Sigmoid colon (tissue), 7 donors: ENCODE measurements around the gene CYBC1. TPM values are rescaled to one million over a fixed set of nuclear protein-coding genes. Genes with fewer than 3 reads are reported as not detected.
A peak's percentile ranks its signal among the peaks of the same experiment; 100 is the strongest.
"Not testable (repeated sequence)": the region's sequence is repeated elsewhere in the genome, so short reads cannot be mapped to it uniquely, and the experiment has no call there.

Source experiments
- DNase-seq: peaks from one replicate; pipeline ENCODE4 v3.0.0-alpha.2; 2019
- H3K27ac ChIP-seq, 4 donors: fragments of 200-600 bp; sonication (generic); one replicate each; pipeline ENCODE4 v1.5.1; 2016 to 2019; ENCODE audit warnings: mild to moderate bottlenecking in 1 of 4
- H3K27me3 ChIP-seq, 3 donors: fragments of 200-600 bp; sonication (generic); one replicate each; pipeline ENCODE4 v1.5.1; 2019; ENCODE audit warnings: mild to moderate bottlenecking in 1 of 3
- H3K36me3 ChIP-seq, 4 donors: fragments of 200-600 bp; sonication (generic); one replicate each; pipeline ENCODE4 v1.5.1; 2016 to 2019
- H3K4me1 ChIP-seq, 4 donors: fragments of 200-600 bp; sonication (generic); one replicate each; pipeline ENCODE4 v1.5.1; 2017 to 2019
- H3K4me3 ChIP-seq, 4 donors: fragments of 200-600 bp; sonication (generic); one replicate each; pipeline ENCODE4 v1.5.1; 2017 to 2019; ENCODE audit warnings: mild to moderate bottlenecking in 2 of 4, moderate library complexity in 1 of 4
- H3K9me3 ChIP-seq, 4 donors: fragments of 200-600 bp in 3 of 4; sonication (generic) in 3 of 4; one replicate each; pipeline versions ENCODE4 v1.5.1 to v1.6.1; 2013 to 2019
- EP300 ChIP-seq, 4 donors: sonication (generic); formaldehyde crosslinking; IDR thresholded peaks; one replicate each; pipeline ENCODE4 v1.6.1; 2017; ENCODE audit warnings: antibody characterized with exemption in 4 of 4
- POLR2A ChIP-seq, 2 donors: fragments of 450-650 bp; IDR thresholded peaks; one replicate each; pipeline ENCODE4 v1.6.1; 2016; ENCODE audit warnings: antibody characterized with exemption in 2 of 2, mild to moderate bottlenecking in 2 of 2, moderate library complexity in 2 of 2
- POLR2AphosphoS5 ChIP-seq, 4 donors: sonication (generic); formaldehyde crosslinking; IDR thresholded peaks; one replicate each; pipeline ENCODE4 v1.6.1; 2017; ENCODE audit warnings: antibody characterized with exemption in 4 of 4
- WGBS, 2 donors: extraction: QIAGEN DNeasy Blood & Tissue Kit; methylation state at CpG; one replicate each; pipeline ENCODE4 v1.1.7; 2013; 5-methylcytosine and 5-hydroxymethylcytosine counted together
- intact Hi-C: fragments of 100-400 bp; cut with DNase I; formaldehyde crosslinking; loops from one replicate; pipeline ENCODE4 v1.15.1; 2023
- polyA plus RNA-seq, 3 donors: library from polyadenylated mRNA; stranded (reverse); fragments of 200-250 nt; gene quantifications; one replicate each; pipeline ENCODE4 v1.2.3, GENCODE V29; 2013
- total RNA-seq, 4 donors: library from RNA; depleted of rRNA; stranded (reverse); fragments of >200 nt; gene quantifications; one replicate each; pipeline ENCODE4 v1.1.0, GENCODE V29; 2016
- TF ChIP-seq, protein P1 (sequence below), 4 experiments: fragments of 450-650 bp in 3 of 4; fragments of 200-600 bp in 1 of 4; IDR thresholded peaks; one replicate each; pipeline ENCODE4 v1.5.1; 2016 to 2019; ENCODE audit warnings: antibody characterized with exemption in 4 of 4, mild to moderate bottlenecking in 3 of 4, moderate library complexity in 2 of 4
- donor health status: healthy with polysubstance abuse.
- donor health status: Bipolar disorder and iron deficiency.
- donor health status: healthy.

The CYBC1 gene
- total and polyA plus RNA-seq, 7 donors, result 22.8 to 116 (median 39.9) TPM

DNA sequence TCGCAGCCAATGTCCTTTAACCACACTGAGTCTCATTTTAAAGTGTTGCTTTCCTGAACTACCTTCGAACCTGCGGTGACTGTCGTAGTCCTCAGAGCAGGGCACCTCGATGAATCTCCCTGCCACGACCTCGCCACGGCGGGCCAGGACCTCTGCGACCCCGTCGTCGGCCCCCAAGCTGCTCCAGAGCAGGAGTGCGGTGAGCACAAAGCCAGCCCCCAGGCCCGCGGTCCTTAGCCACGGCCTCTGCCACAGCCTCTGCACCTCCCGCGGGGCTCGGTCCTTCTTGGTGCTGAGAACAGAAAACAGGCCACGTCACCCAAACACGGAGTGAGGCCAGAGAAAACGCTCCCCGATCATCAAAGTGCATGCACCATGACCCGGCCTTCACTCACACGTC, 35.2 kb downstream of the CYBC1 start:
- TF ChIP-seq EP300 (IDR thresholded peaks at IDR 0.05) (no peak), POLR2A (IDR thresholded peaks at IDR 0.05) (no peak), POLR2AphosphoS5 (IDR thresholded peaks at IDR 0.05) (no peak)
- TF ChIP-seq, protein P1, sequence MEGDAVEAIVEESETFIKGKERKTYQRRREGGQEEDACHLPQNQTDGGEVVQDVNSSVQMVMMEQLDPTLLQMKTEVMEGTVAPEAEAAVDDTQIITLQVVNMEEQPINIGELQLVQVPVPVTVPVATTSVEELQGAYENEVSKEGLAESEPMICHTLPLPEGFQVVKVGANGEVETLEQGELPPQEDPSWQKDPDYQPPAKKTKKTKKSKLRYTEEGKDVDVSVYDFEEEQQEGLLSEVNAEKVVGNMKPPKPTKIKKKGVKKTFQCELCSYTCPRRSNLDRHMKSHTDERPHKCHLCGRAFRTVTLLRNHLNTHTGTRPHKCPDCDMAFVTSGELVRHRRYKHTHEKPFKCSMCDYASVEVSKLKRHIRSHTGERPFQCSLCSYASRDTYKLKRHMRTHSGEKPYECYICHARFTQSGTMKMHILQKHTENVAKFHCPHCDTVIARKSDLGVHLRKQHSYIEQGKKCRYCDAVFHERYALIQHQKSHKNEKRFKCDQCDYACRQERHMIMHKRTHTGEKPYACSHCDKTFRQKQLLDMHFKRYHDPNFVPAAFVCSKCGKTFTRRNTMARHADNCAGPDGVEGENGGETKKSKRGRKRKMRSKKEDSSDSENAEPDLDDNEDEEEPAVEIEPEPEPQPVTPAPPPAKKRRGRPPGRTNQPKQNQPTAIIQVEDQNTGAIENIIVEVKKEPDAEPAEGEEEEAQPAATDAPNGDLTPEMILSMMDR (IDR thresholded peaks at IDR 0.05), result no peak
- H3K4me1 ChIP-seq, result peaks cover 0 to 26% (median 12%) of the 10 kb centered on the region in 4 donors
- no peak for DNase-seq
- no peaks in the 10 kb centered on the region for H3K27me3 ChIP-seq
- peaks cover 0 to 11% (median 0%) of the 10 kb centered on the region in 4 donors for H3K36me3 ChIP-seq
- 95 to 97% methylated on average over 26 of the region's 26 CpGs for WGBS, 2 donors
- no peak overlapping the region for H3K4me3 ChIP-seq
- H3K9me3 ChIP-seq, result no peaks in the 10 kb centered on the region
- H3K27ac ChIP-seq, result no peak overlapping the region
- intact Hi-C loops, result loop anchor here (2.0 to 10.0 kb wide), 2 partner anchors 65 to 211 kb away; no protein-coding TSS in a partner anchor

DNA sequence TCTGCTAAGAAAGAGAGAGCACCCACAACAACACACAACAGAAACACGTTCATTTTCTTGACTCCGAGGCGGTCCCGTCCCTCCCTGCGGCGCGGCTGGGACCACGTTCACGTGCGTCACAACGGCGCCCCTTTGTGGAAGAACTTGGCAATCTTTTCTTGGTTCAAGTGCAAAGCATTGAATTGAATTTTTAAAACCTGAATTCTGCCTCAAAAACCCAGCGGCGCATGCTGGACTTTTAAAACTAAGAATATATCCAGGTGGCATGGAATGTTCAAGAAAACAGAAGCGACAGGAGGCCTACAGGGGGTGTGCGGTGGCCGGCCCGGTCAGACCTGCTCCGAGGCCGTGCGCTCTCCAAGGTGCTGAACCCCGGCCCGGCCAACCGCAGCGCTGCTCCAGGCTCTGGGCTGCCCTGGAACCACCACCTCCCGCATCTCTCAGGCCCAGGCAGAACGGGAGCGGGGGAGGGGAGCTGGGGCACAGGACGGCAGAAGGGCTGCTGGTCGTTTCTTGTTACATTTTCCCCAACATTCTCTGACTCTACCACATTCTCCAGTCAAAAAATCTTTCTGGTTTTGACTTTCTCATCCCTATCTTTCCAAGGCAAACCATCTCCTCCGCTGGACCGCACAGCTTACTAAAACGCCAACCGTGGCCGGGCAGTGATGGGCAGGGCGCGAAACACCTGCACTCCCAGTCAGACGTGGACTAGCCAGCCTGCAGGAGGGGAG, 35.8 kb downstream of the CYBC1 start:
- Histone ChIP-seq H3K27ac (no peak overlapping the region), H3K27me3 (no peaks in the 10 kb centered on the region), H3K9me3 (no peaks in the 10 kb centered on the region), H3K4me1 (peaks cover 0 to 26% (median 12%) of the 10 kb centered on the region in 4 donors), H3K4me3 (no peak overlapping the region), H3K36me3 (peaks cover 0 to 7% (median 0%) of the 10 kb centered on the region in 4 donors)
- intact Hi-C loops, result loop anchor here (2.0 to 10.0 kb wide), 2 partner anchors 64 to 210 kb away; no protein-coding TSS in a partner anchor
- WGBS, 2 donors, result 24 to 28% methylated on average over 38 of the region's 38 CpGs
- no peak for TF ChIP-seq POLR2AphosphoS5 (IDR thresholded peaks at IDR 0.05)
- no peak for TF ChIP-seq EP300 (IDR thresholded peaks at IDR 0.05)
- TF ChIP-seq, protein P1 (IDR thresholded peaks at IDR 0.05), result peak; percentile 31 to 70 (median 65)
- DNase-seq, result peak; percentile 78

DNA sequence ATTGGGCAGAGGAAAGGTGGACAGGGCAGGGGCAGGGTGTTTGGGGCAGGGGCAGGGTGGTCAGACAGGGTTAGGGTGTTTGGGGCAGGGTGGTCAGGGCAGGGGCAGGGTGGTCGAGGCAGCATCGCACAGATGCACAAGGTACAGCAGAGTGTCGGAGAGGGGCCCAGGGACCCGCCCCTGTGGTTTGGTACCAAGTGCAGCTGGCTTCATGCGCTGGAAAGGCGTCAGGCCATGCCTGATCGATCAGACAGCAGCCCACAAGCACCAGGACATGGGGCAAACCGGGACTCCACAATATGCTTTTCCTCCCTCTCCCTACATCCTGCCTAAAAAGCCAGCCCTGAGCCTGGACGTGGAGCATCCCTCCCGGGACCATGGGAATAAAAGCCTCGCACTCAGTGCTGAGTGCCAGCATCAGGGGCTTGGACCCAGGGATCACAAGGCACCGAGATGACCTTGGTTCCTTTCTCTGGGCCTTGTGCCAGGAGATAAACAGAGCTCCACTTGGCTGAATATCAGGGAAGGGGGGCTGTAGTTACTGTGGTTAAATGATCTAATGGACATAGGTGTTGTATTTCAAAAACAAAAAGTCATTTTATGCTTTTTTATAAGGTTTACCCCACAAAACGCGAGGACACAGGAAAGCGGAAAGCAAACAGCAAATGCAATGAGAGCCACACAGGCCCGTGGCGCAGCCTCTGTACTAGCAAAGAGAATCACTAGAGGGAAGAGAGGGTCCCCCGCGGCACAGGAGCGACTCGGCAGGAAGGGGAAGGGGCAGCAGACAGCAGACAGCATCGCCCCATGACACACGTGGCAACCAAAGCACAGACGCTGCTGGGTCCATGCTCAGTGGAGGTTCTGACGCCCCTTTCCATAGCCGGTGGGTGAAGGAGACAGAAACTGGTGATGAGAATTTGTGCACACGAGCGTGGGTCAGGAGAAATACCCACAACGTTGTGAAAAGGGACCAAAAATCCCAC, 37.7 kb downstream of the CYBC1 start:
- H3K27me3 ChIP-seq, result no peaks in the 10 kb centered on the region
- intact Hi-C loops, result loop anchor here (10.0 kb wide), 1 partner anchor 208 kb away; no protein-coding TSS in a partner anchor

DNA sequence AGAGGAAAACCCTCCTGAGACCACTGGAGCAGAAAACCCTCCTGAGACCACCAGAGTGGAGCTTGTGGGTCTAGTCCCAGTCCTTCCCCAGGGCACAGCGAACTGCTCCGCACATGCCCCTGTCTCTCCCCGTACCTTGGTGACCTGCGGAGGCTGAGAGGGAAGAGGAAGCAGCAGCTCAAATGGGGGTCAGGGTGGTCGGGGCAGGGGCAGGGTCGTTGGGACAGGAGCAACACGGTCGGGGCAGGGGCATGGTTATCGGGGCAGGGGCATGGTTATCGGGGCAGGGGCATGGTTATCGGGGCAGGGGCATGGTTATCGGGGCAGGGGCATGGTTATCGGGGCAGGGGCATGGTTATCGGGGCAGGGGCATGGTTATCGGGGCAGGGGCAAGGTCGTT, 38.5 kb downstream of the CYBC1 start:
- not testable (repeated sequence) for H3K4me3 ChIP-seq, DNase-seq, H3K27me3 ChIP-seq, H3K27ac ChIP-seq, H3K4me1 ChIP-seq, H3K9me3 ChIP-seq
- intact Hi-C loops, result loop anchor here (10.0 kb wide), 1 partner anchor 207 kb away; no protein-coding TSS in a partner anchor
- H3K36me3 ChIP-seq, result peaks cover 0 to 25% (median 0%) of the 10 kb centered on the region in 4 donors
- WGBS, 2 donors, result 92 to 95% methylated on average over 16 of the region's 16 CpGs

More for the DNA sequence above, 37.7 kb downstream of the CYBC1 start:
- TF ChIP-seq POLR2AphosphoS5 (IDR thresholded peaks at IDR 0.05), result no peak
- no peak for TF ChIP-seq EP300 (IDR thresholded peaks at IDR 0.05)
- no peak for TF ChIP-seq POLR2A (IDR thresholded peaks at IDR 0.05)
- TF ChIP-seq, protein P1 (IDR thresholded peaks at IDR 0.05), result no peak
- WGBS, 2 donors, result 81 to 85% methylated on average over 29 of the region's 29 CpGs
- H3K9me3 ChIP-seq, result no peaks in the 10 kb centered on the region
- peaks cover 0 to 12% (median 4%) of the 10 kb centered on the region in 4 donors for H3K4me1 ChIP-seq
- DNase-seq, result no peak
- H3K4me3 ChIP-seq, result no peak overlapping the region
- peaks cover 0 to 22% (median 0%) of the 10 kb centered on the region in 4 donors for H3K36me3 ChIP-seq
- no peak overlapping the region for H3K27ac ChIP-seq
